Measurements from ENCODE around the gene CEP350.

DNA sequence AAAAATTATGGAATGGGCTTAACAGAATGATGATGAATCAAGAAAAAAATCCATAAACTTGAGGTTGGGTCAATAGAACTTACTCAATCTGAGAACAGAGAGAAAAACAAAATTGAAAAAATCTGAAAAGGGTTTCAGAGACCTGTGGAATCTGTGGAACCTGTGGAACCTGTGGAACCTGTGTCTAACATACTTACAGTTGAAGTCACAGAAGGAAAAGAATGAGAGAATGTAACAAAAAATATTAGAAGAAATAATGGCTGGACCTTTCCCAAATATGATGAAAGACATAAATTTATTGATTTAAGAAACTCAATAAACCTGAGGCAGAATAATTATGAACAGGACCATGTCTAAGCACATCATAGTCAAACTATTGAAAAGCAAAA lies 182.4 kb downstream of the CEP350 start:
- TF ChIP-seq, protein P1, sequence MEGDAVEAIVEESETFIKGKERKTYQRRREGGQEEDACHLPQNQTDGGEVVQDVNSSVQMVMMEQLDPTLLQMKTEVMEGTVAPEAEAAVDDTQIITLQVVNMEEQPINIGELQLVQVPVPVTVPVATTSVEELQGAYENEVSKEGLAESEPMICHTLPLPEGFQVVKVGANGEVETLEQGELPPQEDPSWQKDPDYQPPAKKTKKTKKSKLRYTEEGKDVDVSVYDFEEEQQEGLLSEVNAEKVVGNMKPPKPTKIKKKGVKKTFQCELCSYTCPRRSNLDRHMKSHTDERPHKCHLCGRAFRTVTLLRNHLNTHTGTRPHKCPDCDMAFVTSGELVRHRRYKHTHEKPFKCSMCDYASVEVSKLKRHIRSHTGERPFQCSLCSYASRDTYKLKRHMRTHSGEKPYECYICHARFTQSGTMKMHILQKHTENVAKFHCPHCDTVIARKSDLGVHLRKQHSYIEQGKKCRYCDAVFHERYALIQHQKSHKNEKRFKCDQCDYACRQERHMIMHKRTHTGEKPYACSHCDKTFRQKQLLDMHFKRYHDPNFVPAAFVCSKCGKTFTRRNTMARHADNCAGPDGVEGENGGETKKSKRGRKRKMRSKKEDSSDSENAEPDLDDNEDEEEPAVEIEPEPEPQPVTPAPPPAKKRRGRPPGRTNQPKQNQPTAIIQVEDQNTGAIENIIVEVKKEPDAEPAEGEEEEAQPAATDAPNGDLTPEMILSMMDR (IDR thresholded peaks at IDR 0.05): no peak
- no peak for TF ChIP-seq POLR2AphosphoS5 (IDR thresholded peaks at IDR 0.05)
- no peak for TF ChIP-seq POLR2A (IDR thresholded peaks at IDR 0.05)
